ENCODE measurements around the gene LYAR. TPM values are rescaled to one million over a fixed set of nuclear protein-coding genes. Genes with fewer than 3 reads are reported as not detected.
"Not testable (repeated sequence)": the region's sequence is repeated elsewhere in the genome, so short reads cannot be mapped to it uniquely, and the experiment has no call there.

The LYAR gene
- total and polyA plus RNA-seq, 4 donors = 3.9 to 5.0 (median 4.6) TPM

DNA sequence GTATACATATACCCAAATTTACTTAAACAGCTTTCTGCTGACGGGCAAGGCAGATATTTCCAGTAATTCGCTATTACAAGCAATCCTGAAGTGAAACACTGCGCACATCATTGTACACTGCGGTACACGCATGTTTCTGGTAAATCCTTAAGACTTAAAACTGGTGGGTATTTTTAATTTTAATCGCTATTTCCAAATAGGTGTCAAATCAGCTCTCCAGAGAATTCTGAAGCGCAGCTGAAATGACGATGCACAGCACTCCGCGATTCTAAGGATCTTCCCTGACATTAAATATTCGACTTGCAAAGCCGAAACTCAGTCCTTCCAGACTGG is 42.3 kb downstream of the LYAR start:
- Histone ChIP-seq H3K9ac (ENCODE audit: low read depth in 1 of 2, low read length in 2 of 2) (peak overlapping the region; percentile 86 to 97), H3K36me3 (ENCODE audit: control insufficient read depth in 4 of 4, insufficient read depth in 3 of 4, low read depth in 1 of 4, low read length in 3 of 4) (peaks cover 3 to 22% (median 16%) of the 10 kb centered on the region in 4 donors), H3K4me1 (ENCODE audit: control insufficient read depth in 4 of 4, insufficient read depth in 4 of 4, low read length in 3 of 4) (peaks cover 6 to 18% (median 15%) of the 10 kb centered on the region in 4 donors), H3K4me3 (ENCODE audit: low read depth in 1 of 3, low read length in 3 of 3) (peak overlapping the region; percentile 80 to 86 (median 83)), H3K27me3 (ENCODE audit: control insufficient read depth in 4 of 4, insufficient read depth in 4 of 4, low read length in 3 of 4) (no peaks in the 10 kb centered on the region), H3K27ac (ENCODE audit: low read depth in 1 of 2, low read length in 2 of 2) (peak overlapping the region; percentile 77 to 90), H3K9me3 (ENCODE audit: control insufficient read depth in 4 of 4, low read length in 3 of 4) (no peaks in the 10 kb centered on the region)
- TF ChIP-seq CTCF (IDR thresholded peaks at IDR 0.05; ENCODE audit: low read depth, low read length, missing input control) (no peak), EGR1 (IDR thresholded peaks at IDR 0.05; ENCODE audit: low read depth in 2 of 2) (no peak), FOXA2 (IDR thresholded peaks at IDR 0.05) (no peak), HNF4G (IDR thresholded peaks at IDR 0.05) (no peak), JUND (IDR thresholded peaks at IDR 0.05) (no peak), YY1 (IDR thresholded peaks at IDR 0.05) (no peak), GABPA (IDR thresholded peaks at IDR 0.05 in 1 of 2, conservative IDR thresholded peaks at IDR 0.05 in 1 of 2) (no peak), RAD21 (IDR thresholded peaks at IDR 0.05) (no peak), ATF3 (IDR thresholded peaks at IDR 0.05) (no peak)
- TF ChIP-seq, protein P1, sequence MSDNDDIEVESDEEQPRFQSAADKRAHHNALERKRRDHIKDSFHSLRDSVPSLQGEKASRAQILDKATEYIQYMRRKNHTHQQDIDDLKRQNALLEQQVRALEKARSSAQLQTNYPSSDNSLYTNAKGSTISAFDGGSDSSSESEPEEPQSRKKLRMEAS (IDR thresholded peaks at IDR 0.05) = no peak
- WGBS = under 1% methylated on average over 12 of the region's 12 CpGs
- DNase-seq (ENCODE audit: low spot score) = no peak

- H3K9me3 ChIP-seq (ENCODE audit: control insufficient read depth in 4 of 4, low read length in 3 of 4) = no peaks in the 10 kb centered on the region
- H3K27me3 ChIP-seq (ENCODE audit: control insufficient read depth in 4 of 4, insufficient read depth in 4 of 4, low read length in 3 of 4) = no peaks in the 10 kb centered on the region
- peaks cover 6 to 18% (median 15%) of the 10 kb centered on the region in 4 donors for H3K4me1 ChIP-seq (ENCODE audit: control insufficient read depth in 4 of 4, insufficient read depth in 4 of 4, low read length in 3 of 4)
- H3K9ac ChIP-seq (ENCODE audit: low read depth in 1 of 2, low read length in 2 of 2) = no peak overlapping the region
- TF ChIP-seq NR2F2 (IDR thresholded peaks at IDR 0.05) = no peak
- no peak for TF ChIP-seq GABPA (IDR thresholded peaks at IDR 0.05 in 1 of 2, conservative IDR thresholded peaks at IDR 0.05 in 1 of 2)
- TF ChIP-seq, protein P1 (IDR thresholded peaks at IDR 0.05) = no peak
- TF ChIP-seq FOXA1 (IDR thresholded peaks at IDR 0.05) = no peak
- TF ChIP-seq HNF4A (conservative IDR thresholded peaks at IDR 0.05) = no peak
- TF ChIP-seq, protein P2, sequence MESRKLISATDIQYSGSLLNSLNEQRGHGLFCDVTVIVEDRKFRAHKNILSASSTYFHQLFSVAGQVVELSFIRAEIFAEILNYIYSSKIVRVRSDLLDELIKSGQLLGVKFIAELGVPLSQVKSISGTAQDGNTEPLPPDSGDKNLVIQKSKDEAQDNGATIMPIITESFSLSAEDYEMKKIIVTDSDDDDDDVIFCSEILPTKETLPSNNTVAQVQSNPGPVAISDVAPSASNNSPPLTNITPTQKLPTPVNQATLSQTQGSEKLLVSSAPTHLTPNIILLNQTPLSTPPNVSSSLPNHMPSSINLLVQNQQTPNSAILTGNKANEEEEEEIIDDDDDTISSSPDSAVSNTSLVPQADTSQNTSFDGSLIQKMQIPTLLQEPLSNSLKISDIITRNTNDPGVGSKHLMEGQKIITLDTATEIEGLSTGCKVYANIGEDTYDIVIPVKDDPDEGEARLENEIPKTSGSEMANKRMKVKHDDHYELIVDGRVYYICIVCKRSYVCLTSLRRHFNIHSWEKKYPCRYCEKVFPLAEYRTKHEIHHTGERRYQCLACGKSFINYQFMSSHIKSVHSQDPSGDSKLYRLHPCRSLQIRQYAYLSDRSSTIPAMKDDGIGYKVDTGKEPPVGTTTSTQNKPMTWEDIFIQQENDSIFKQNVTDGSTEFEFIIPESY (IDR thresholded peaks at IDR 0.05) = no peak
- TF ChIP-seq RXRA (IDR thresholded peaks at IDR 0.05) = no peak
- TF ChIP-seq, protein P3, sequence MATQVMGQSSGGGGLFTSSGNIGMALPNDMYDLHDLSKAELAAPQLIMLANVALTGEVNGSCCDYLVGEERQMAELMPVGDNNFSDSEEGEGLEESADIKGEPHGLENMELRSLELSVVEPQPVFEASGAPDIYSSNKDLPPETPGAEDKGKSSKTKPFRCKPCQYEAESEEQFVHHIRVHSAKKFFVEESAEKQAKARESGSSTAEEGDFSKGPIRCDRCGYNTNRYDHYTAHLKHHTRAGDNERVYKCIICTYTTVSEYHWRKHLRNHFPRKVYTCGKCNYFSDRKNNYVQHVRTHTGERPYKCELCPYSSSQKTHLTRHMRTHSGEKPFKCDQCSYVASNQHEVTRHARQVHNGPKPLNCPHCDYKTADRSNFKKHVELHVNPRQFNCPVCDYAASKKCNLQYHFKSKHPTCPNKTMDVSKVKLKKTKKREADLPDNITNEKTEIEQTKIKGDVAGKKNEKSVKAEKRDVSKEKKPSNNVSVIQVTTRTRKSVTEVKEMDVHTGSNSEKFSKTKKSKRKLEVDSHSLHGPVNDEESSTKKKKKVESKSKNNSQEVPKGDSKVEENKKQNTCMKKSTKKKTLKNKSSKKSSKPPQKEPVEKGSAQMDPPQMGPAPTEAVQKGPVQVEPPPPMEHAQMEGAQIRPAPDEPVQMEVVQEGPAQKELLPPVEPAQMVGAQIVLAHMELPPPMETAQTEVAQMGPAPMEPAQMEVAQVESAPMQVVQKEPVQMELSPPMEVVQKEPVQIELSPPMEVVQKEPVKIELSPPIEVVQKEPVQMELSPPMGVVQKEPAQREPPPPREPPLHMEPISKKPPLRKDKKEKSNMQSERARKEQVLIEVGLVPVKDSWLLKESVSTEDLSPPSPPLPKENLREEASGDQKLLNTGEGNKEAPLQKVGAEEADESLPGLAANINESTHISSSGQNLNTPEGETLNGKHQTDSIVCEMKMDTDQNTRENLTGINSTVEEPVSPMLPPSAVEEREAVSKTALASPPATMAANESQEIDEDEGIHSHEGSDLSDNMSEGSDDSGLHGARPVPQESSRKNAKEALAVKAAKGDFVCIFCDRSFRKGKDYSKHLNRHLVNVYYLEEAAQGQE (IDR thresholded peaks at IDR 0.05) = no peak
- no peak for TF ChIP-seq SP1 (IDR thresholded peaks at IDR 0.05)
- no peak for TF ChIP-seq YY1 (IDR thresholded peaks at IDR 0.05)
- peaks cover 7 to 33% (median 25%) of the 10 kb centered on the region in 4 donors for H3K36me3 ChIP-seq (ENCODE audit: control insufficient read depth in 4 of 4, insufficient read depth in 3 of 4, low read depth in 1 of 4, low read length in 3 of 4)
- DNase-seq (ENCODE audit: low spot score) = no peak
- WGBS = 94% methylated on average over 1 of the region's 1 CpG
- H3K27ac ChIP-seq (ENCODE audit: low read depth in 1 of 2, low read length in 2 of 2) = no peak overlapping the region
- H3K4me3 ChIP-seq (ENCODE audit: low read depth in 1 of 3, low read length in 3 of 3) = no peak overlapping the region
Observed at GRCh38 chr4:4245172-4245571, 44.8 kb downstream of the LYAR start.

- H3K4me1 ChIP-seq (ENCODE audit: control insufficient read depth in 4 of 4, insufficient read depth in 4 of 4, low read length in 3 of 4); DNase-seq (ENCODE audit: low spot score); H3K9ac ChIP-seq (ENCODE audit: low read depth in 1 of 2, low read length in 2 of 2); H3K4me3 ChIP-seq (ENCODE audit: low read depth in 1 of 3, low read length in 3 of 3); H3K27me3 ChIP-seq (ENCODE audit: control insufficient read depth in 4 of 4, insufficient read depth in 4 of 4, low read length in 3 of 4); H3K27ac ChIP-seq (ENCODE audit: low read depth in 1 of 2, low read length in 2 of 2); H3K9me3 ChIP-seq (ENCODE audit: control insufficient read depth in 4 of 4, low read length in 3 of 4): not testable (repeated sequence)
- WGBS = over 99% methylated on average over 3 of the region's 3 CpGs
- H3K36me3 ChIP-seq (ENCODE audit: control insufficient read depth in 4 of 4, insufficient read depth in 3 of 4, low read depth in 1 of 4, low read length in 3 of 4) = peaks cover 14 to 54% (median 29%) of the 10 kb centered on the region in 4 donors
Observed at GRCh38 chr4:4239551-4239950, 50.4 kb downstream of the LYAR start.

All from liver (tissue), 9 donors.